Activated naive CD8-positive, alpha-beta T cell treated with anti-CD3 and anti-CD28 coated beads, Interleukin-2, amount 50 U/mL, for 16 hours (primary cell): ENCODE data around the gene CD86.
"Not testable (repeated sequence)": the region's sequence is repeated elsewhere in the genome, so short reads cannot be mapped to it uniquely, and the experiment has no call there.

Experiments
- DNase-seq: peaks from one replicate; pipeline ENCODE4 v3.0.0-alpha.2; 2020; ENCODE audit warnings: low read depth, low spot score

The CD86 gene, protein sequence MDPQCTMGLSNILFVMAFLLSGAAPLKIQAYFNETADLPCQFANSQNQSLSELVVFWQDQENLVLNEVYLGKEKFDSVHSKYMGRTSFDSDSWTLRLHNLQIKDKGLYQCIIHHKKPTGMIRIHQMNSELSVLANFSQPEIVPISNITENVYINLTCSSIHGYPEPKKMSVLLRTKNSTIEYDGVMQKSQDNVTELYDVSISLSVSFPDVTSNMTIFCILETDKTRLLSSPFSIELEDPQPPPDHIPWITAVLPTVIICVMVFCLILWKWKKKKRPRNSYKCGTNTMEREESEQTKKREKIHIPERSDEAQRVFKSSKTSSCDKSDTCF

DNA sequence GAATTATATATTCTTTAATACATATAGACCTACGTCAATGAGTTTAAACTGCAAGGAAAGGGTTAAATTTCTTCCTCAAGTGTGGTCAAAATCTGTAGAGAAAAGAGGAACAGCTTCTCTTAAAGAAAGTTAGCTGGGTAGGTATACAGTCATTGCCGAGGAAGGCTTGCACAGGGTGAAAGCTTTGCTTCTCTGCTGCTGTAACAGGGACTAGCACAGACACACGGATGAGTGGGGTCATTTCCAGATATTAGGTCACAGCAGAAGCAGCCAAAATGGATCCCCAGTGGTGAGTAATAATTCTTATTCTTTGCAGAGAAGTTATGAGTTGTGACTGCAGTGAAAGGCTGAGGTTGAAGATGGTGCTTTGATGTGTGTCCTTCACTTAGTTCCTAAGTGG, at the start of gene CD86:
CD86 (plus strand) TSS at position 148 of the 400 bp plus-strand sequence; CDS start at position 276, 128 bp downstream.
- no peak for DNase-seq

DNA sequence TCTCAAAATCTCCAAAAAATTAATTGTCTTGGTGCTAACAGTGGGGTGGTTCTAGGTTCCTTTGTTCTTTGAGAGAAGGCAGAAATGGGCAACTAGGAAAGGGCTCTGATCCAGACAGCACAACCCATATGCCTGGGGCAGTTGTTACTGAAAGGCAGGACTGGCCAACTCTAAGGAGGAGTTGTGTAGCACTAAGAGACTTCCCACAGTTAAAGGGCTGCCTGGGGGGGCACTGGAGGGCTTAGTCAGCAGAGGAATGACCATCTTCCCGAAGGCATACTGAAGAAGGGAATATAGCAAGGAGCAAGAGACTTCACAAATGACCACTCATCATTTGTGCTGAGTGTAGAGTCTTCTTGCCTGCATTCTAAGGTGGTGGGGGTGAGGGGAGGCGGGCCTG, 48.9 kb upstream of the CD86 start:
- no peak for DNase-seq

DNA sequence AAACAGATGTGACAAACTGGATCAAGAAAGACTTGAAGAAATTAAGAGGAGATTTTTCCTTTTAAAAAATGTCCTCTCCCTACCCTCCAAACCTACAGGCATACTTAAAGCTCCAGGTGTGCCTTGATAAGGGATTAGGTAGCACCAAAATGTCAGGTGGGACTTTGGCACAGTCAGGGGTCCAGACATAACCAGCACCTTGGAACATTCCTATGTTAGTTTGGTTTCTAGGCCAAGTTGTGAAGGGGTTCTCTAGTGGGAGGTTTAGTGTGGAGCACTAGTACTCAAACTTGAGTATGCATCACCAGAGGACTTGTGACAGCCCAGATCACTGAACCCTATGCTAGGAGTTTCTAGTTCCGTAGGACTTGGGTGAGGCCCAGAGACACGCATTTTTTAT, 47.0 kb upstream of the CD86 start:
- DNase-seq = no peak

DNA sequence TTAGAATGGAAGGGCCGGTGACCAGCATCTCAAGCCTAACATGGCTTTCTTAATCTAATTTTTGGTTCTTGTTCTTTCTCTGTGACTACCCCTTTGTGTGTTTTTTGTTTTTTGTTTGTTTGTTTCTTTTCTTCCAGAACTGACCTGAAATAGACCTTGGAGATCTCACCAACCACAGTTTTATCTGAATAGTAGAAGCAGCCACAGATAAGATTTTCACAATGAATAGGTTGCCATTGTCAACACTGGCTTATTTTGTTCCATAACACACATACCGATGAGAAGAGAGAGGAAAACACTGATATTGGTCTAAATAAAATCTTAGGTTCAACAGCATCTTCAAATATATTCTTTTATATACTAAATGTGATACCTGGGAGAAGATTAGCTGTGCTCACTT, 44.7 kb upstream of the CD86 start:
- no peak for DNase-seq

DNA sequence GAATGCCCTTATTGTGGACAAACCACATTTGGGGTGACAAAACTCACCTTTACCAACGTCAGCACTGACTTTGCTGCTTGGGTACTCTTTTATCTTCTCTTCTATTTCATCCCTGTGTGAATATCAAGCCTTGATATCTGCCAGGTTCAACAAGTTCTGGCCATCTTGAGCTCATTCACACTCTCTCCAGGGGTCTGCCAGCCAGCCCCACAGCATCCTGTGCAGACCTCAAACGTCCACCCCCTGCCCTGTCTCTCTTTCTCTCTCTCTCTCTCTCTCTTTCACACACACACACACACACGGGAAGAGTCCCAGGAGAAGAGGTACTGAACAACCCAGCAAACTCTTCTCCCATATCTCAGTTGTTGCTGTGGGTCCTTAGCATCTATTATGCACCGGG, 43.8 kb upstream of the CD86 start:
- no peak for DNase-seq

DNA sequence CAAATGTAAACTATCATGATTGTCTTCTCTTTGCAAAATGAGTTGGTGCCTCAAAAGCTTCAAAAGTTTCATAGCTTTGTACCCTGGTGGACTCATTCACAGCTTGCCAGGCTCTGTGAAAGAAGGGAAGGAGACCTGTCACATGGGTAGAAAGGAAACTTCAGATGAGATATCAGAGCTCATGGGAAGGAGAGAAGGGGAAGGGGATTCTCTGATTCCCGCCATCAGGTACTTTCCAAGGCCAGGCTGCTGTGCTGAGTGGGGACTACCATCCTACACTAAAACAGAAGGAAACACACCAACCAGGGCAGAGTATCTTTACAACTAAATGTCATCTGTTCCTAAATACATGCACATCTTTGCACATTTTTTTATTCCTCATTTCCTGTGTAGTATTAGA, 42.3 kb upstream of the CD86 start:
- DNase-seq = no peak

DNA sequence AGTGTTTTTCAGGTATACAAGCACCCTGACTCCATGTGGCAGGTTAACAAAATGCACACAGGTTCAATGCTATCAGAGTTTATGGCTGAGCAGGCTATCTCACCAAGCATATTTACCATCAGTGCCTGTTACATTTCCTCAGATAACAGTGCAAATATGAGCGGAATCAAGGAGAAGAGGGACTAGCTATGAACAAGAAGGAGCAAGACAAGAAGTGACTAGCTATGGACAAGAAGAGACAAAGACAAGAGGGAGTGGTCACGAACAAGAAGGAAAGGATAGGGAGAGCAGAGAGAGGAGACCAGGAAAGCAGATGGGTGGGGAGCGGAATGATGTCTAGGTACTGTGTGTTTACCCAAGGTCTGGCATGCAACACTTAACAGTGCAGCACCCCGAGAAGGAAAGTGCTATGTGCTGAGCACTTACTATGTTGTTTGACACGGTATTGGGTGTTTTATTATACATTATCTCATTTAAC, 41.7 kb upstream of the CD86 start:
- no peak for DNase-seq

DNA sequence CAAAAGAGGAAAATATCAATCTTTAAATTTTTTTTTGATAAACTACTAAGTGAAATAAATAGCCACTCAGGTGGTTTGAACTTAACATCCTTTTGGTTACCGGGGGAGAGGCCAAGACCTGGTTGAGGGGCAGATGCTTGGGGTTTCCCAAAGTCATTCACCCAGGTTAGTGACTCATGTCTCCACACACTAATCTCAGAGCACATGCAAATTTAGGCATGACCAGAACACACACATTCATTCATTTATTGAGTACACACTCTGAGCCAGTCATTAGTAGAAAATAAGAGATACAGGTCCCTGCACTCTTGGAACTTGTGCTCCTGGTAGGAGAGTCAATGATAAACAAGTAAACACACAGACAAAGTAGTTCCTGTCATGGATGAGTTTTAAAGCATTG, 40.4 kb upstream of the CD86 start:
- DNase-seq = no peak

DNA sequence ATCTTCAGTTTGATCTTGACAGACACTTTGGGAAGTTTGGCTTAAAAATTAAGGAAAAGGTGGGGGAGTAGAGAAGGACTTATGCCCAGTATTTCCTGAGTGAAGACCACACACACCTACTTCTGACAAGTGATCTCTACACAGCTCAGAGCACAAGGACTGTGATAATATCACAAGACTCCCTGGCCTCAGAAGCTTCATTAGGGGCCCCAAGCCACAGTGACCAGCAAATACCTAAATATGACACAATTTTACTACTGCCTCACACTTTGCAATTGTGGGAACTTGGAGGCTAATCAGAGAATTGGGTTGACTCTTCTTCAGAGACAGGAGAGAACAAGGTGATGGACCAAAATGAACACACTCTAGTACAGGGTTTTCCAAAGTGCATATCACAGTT, 35.7 kb upstream of the CD86 start:
- DNase-seq = no peak

DNA sequence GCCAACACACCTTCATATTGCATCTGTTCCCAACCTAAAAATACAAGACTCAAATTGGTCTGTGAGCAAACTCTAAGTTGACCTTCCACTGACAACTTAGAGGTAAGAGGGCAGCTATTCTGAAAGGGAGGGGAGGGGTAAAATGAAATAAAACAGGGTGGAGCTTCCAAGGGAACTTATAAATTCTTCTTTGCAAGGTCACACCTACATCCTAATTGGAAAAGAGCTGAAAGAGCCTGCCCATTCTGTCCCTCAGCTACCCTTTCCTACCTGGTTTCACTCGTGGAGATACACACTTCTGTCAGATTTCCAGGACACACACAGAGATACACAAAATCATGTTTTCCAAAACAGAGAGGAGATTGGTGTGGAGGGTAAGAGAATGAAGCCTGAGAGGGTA, 34.1 kb upstream of the CD86 start:
- no peak for DNase-seq

DNA sequence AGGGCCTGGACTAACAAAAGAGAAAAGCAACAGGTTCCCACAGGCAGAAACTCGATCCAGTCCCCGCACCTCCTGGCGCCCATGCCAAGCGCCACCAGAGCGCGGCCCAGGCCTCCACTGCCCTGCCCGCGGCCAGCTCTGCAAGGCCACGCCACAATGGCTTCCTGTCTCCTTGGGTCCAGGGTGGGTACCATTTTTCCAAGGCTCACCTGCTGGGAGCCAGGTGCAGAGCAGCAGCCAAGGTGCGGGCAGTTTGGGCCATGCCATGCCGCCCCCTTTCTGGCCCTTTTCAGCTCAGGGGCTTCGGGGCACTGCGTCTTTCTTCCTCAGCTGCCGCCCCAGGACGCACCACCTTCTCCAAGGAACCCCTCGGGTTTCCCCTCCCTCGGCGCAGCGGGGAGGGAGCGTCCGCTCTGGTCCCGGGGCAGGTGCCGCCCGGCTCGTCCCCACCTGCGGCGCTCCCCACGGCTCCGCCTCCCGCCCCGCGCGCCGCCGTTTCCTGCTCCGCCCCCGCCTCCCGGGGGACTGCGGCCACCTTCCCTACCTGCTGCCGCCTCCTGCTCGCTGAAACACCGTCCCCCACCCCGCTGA, 33.3 kb upstream of the CD86 start, which contains the start of gene ILDR1:
ILDR1 (minus strand) TSS at position 437 of the 591 bp plus-strand sequence; CDS start at position 267, 170 bp downstream.
- DNase-seq = no peak

DNA sequence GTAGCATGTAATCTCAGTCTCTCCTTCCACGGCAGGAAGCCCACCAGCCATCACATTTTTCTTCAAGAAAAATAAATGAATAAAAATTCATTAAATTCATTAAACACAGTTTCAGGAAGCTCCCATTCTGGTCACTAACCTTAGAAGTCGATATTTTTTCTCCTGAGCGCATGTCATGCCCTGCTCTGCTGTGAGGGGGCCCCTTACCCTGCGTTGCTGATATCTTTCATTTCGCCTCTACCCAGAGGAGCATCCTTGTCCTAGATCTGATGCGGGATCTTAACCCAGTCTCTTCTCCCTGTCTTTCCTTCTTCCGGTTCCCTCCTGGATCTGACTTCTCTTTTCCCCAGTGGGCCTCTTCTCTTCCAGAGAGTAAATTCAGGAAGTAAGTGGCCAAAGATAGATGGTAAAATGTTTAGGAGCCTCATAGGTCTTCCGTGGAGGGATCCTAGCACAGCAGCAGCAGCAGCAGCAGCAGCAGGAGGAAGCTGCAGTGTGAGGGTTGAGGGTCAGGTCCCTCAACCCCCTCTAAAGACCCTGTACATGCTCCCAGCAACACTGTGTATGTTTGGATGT, 31.7 kb upstream of the CD86 start:
- DNase-seq = no peak

GRCh38 chr3:122024800-122025199, 30.4 kb upstream of the CD86 start:
- no peak for DNase-seq

- DNase-seq = no peak
Measured at GRCh38 chr3:122025296-122025695, 29.9 kb upstream of the CD86 start.

- no peak for DNase-seq
Measured at GRCh38 chr3:122030381-122031122, 24.6 kb upstream of the CD86 start.

GRCh38 chr3:122031123-122031468, 24.1 kb upstream of the CD86 start:
- no peak for DNase-seq

GRCh38 chr3:122032531-122032930, 22.6 kb upstream of the CD86 start:
- no peak for DNase-seq

DNA sequence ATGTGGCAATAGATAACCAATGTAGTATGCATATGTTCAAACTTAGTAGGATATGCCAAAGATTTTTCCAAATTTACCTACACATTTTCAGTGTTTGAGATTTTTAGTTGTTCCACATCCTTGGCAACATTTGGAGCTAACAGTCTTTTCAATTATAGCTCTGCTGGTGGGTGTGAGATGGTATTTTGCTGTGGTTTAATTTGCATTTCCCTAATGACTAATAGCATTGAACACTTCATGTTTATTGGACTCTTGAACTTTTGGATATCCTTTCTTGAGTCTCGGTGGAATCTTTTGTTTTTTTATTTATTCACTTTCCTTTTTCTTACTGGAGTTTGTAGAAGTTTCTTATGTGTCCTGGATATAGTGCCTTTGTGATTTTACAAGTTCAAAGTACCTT, 22.1 kb upstream of the CD86 start:
- no peak for DNase-seq

DNA sequence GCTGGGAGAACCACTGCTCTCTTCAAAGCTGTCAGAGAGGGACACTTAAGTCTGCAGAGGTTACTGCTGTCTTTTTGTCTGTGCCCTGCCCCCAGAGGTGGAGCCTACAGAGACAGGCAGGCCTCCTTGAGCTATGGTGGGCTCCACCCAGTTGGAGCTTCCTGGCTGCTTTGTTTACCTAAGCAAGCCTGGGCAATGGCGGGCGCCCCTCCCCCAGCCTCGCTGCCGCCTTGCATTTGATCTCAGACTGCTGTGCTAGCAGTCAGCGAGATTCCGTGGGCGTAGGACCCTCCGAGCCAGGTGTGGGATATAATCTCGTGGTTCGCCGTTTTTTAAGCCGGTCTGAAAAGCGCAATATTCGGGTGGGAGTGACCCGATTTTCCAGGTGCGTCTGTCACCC, 7.9 kb upstream of the CD86 start:
- not testable (repeated sequence) for DNase-seq

DNA sequence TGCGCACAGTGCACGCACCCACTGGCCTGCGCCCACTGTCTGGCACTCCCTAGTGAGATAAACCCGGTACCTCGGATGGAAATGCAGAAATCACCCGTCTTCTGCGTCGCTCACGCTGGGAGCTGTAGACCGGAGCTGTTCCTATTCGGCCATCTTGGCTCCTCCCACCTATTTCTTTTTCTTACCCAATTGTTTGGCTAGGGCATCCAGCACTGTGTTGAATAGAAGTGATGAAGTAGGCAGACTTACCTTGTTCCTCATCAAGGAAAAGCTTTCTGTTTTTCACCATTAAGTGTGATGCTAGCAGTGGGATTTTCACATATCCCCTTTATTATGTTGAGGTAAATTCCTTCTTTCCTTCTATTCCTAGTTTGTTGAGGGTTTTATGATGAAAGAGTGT, 7.4 kb upstream of the CD86 start:
- not testable (repeated sequence) for DNase-seq

GRCh38 chr3:122052968-122053367, 2.2 kb upstream of the CD86 start:
- DNase-seq = no peak

DNA sequence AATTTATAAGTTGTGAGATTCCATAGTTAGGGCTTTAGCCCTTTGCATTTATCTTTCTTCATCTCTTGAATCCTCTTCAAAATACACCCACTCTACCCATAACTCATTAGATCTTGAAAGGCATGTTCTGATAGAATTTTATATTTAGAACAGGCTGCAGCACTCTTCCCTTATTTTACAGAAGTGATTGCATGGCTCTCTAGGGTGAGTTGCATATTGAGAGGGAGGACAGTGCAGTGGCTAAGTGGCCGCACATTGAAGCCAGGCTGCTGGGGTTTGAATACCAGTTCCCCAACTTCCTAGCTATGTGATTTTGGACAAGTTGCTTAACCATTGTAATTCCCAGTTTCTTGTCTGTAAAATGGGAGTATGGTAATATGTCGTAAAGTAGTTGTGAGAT, 2.5 kb downstream of the CD86 start:
- DNase-seq = no peak
